ENCODE data around the gene PPP1R2.
A peak's percentile ranks its signal among the peaks of the same experiment; 100 is the strongest.
"Not testable (repeated sequence)": the region's sequence is repeated elsewhere in the genome, so short reads cannot be mapped to it uniquely, and the experiment has no call there.

Gene PPP1R2

GRCh38 chr3:195542698-195543499 is at the start of gene PPP1R2:
Gene PPP1R2, minus strand, starts transcription at chr3:195543325. Its CDS starts 300 bp downstream, at chr3:195543025.
- DNase-seq, result peak; percentile 89

- no peak for DNase-seq
Measured at GRCh38 chr3:195591852-195592251, 48.7 kb upstream of the PPP1R2 start.

- DNase-seq, result no peak
Measured at GRCh38 chr3:195591220-195591619, 48.1 kb upstream of the PPP1R2 start.

- not testable (repeated sequence) for DNase-seq
Measured at GRCh38 chr3:195590381-195590780, 47.3 kb upstream of the PPP1R2 start.

GRCh38 chr3:195589796-195590195 is 46.7 kb upstream of the PPP1R2 start:
- DNase-seq, result not testable (repeated sequence)

GRCh38 chr3:195587824-195588223 is 44.7 kb upstream of the PPP1R2 start:
- no peak for DNase-seq

- DNase-seq, result no peak
Measured at GRCh38 chr3:195587406-195587805, 44.3 kb upstream of the PPP1R2 start.

- DNase-seq, result no peak
Measured at GRCh38 chr3:195584543-195584870, 41.4 kb upstream of the PPP1R2 start.

GRCh38 chr3:195583831-195584542 is 40.9 kb upstream of the PPP1R2 start, which contains the start of gene APOD:
Gene APOD, minus strand, starts transcription at chr3:195583940. Its CDS starts 4,479 bp downstream, at chr3:195579461.
- DNase-seq, result no peak

GRCh38 chr3:195582947-195583346 is 39.8 kb upstream of the PPP1R2 start:
- no peak for DNase-seq

GRCh38 chr3:195580744-195581443 is 37.8 kb upstream of the PPP1R2 start:
- DNase-seq, result no peak

- DNase-seq, result no peak
Measured at GRCh38 chr3:195579281-195579680, 36.2 kb upstream of the PPP1R2 start.

- DNase-seq, result no peak
Measured at GRCh38 chr3:195578565-195578964, 35.4 kb upstream of the PPP1R2 start.

GRCh38 chr3:195577645-195578177 is 34.6 kb upstream of the PPP1R2 start:
- no peak for DNase-seq

GRCh38 chr3:195574497-195575304 is 31.6 kb upstream of the PPP1R2 start:
- no peak for DNase-seq

- DNase-seq, result no peak
Measured at GRCh38 chr3:195573611-195574496, 30.7 kb upstream of the PPP1R2 start.

GRCh38 chr3:195571361-195571760 is 28.2 kb upstream of the PPP1R2 start:
- no peak for DNase-seq

- DNase-seq, result no peak
Measured at GRCh38 chr3:195570912-195571311, 27.8 kb upstream of the PPP1R2 start.

GRCh38 chr3:195570344-195570743 is 27.2 kb upstream of the PPP1R2 start:
- DNase-seq, result no peak

GRCh38 chr3:195568630-195569029 is 25.5 kb upstream of the PPP1R2 start:
- DNase-seq, result no peak

- no peak for DNase-seq
Measured at GRCh38 chr3:195566797-195567196, 23.7 kb upstream of the PPP1R2 start.

Data from CD4-positive, alpha-beta T cell treated with Interleukin-4 for 1 hour (primary cell).